Measurements from ENCODE around the gene SCN1B. TPM values are rescaled to one million over a fixed set of nuclear protein-coding genes. Genes with fewer than 3 reads are reported as not detected.

The SCN1B gene
- total and polyA plus RNA-seq, 2 of the 13 experiments (the other 11 are each of a cell fraction or from before 2014, with no cell fraction given), result 2.7 to 20.1 TPM

GRCh38 chr19:35027851-35028599, 2.2 kb upstream of the SCN1B start (continued):
- TF ChIP-seq UBTF (CRISPR knock-in tag; IDR thresholded peaks at IDR 0.05), result no peak
- peak; percentile 71 for TF ChIP-seq AGO2 (optimal IDR thresholded peaks at IDR 0.05; ENCODE audit: low read depth, low read length)
- no peak for TF ChIP-seq SUZ12 (IDR thresholded peaks at IDR 0.05; ENCODE audit: low read depth, low read length)
- no peak for TF ChIP-seq RNF2 (conservative IDR thresholded peaks at IDR 0.05; ENCODE audit: low read depth)
- no peak for TF ChIP-seq ZNF18 (CRISPR knock-in tag; IDR thresholded peaks at IDR 0.05; ENCODE audit: insufficient replicate concordance)
- peak; percentile 21; the same call in 1 of the 2 replicates for TF ChIP-seq HDAC2 (CRISPR knock-in tag; IDR thresholded peaks at IDR 0.05)
- TF ChIP-seq ISX (CRISPR knock-in tag; conservative IDR thresholded peaks at IDR 0.05), result no peak
- no peak for TF ChIP-seq ZNF260 (CRISPR knock-in tag; IDR thresholded peaks at IDR 0.05; ENCODE audit: borderline replicate concordance, low read depth)
- 0 out of 2 replicates have a peak, but pooled peaks have one; percentile 5 for TF ChIP-seq RCOR2 (CRISPR knock-in tag; IDR thresholded peaks at IDR 0.05)
- no peak for TF ChIP-seq POGZ (CRISPR knock-in tag; IDR thresholded peaks at IDR 0.05)
- no peak for TF ChIP-seq ZBTB7B (CRISPR knock-in tag; IDR thresholded peaks at IDR 0.05)
- no peak for TF ChIP-seq TCF12 (IDR thresholded peaks at IDR 0.05)
- TF ChIP-seq TCF12 (CRISPR knock-in tag; IDR thresholded peaks at IDR 0.05), result no peak
- no peak for TF ChIP-seq ZNF263 (CRISPR knock-in tag; IDR thresholded peaks at IDR 0.05)
- no peak for TF ChIP-seq SIN3B (IDR thresholded peaks at IDR 0.05; ENCODE audit: low read length)
- no peak for TF ChIP-seq NR3C1 (CRISPR knock-in tag; IDR thresholded peaks at IDR 0.05)
- TF ChIP-seq MLXIP (CRISPR knock-in tag; IDR thresholded peaks at IDR 0.05; ENCODE audit: borderline replicate concordance), result no peak
- no peak for TF ChIP-seq TSC22D2 (CRISPR knock-in tag; IDR thresholded peaks at IDR 0.05; ENCODE audit: borderline replicate concordance)
- TF ChIP-seq GRHL1 (CRISPR knock-in tag; conservative IDR thresholded peaks at IDR 0.05), result no peak
- no peak for TF ChIP-seq ZNF121 (CRISPR knock-in tag; IDR thresholded peaks at IDR 0.05)
